DMS153 treated with DMSO at 0.1 percent for 48 hours (cell line): ENCODE results near the gene PHF21B.
"Not testable (repeated sequence)": the region's sequence is repeated elsewhere in the genome, so short reads cannot be mapped to it uniquely, and the experiment has no call there.

Experiments used
- DNase-seq: peaks from one replicate; lab custom pipeline; 2025; ENCODE audit not compliant: unreplicated experiment; lab: John Stamatoyannopoulos, UW

The PHF21B gene

GRCh38 chr22:44881624-44882023, 128.2 kb downstream of the PHF21B start:
- DNase-seq: no peak

- no peak for DNase-seq
Measured at GRCh38 chr22:44880610-44881290, 129.1 kb downstream of the PHF21B start.

- no peak for DNase-seq
Measured at GRCh38 chr22:44879301-44879680, 130.5 kb downstream of the PHF21B start.

GRCh38 chr22:44878483-44879300, 131.1 kb downstream of the PHF21B start:
- no peak for DNase-seq

- no peak for DNase-seq
Measured at GRCh38 chr22:44876921-44877320, 132.9 kb downstream of the PHF21B start.

- DNase-seq: no peak
Measured at GRCh38 chr22:44871782-44872181, 138.0 kb downstream of the PHF21B start.

- DNase-seq: no peak
Measured at GRCh38 chr22:44870021-44870420, 139.8 kb downstream of the PHF21B start.

- no peak for DNase-seq
Measured at GRCh38 chr22:44869196-44869595, 140.6 kb downstream of the PHF21B start.

GRCh38 chr22:44865193-44866057, 144.4 kb downstream of the PHF21B start:
- no peak for DNase-seq

- no peak for DNase-seq
Measured at GRCh38 chr22:44862981-44863860, 146.6 kb downstream of the PHF21B start.

- no peak for DNase-seq
Measured at GRCh38 chr22:44862281-44862680, 147.5 kb downstream of the PHF21B start.

GRCh38 chr22:44861245-44861644, 148.6 kb downstream of the PHF21B start:
- no peak for DNase-seq

GRCh38 chr22:44860311-44860710, 149.5 kb downstream of the PHF21B start:
- DNase-seq: no peak

- DNase-seq: no peak
Measured at GRCh38 chr22:44859641-44860040, 150.2 kb downstream of the PHF21B start.

- not testable (repeated sequence) for DNase-seq
Measured at GRCh38 chr22:44858819-44859218, 151.0 kb downstream of the PHF21B start.

- no peak for DNase-seq
Measured at GRCh38 chr22:44855855-44856254, 153.9 kb downstream of the PHF21B start.

GRCh38 chr22:44854641-44855040, 155.2 kb downstream of the PHF21B start:
- not testable (repeated sequence) for DNase-seq

- DNase-seq: no peak
Measured at GRCh38 chr22:44850946-44851345, 158.9 kb downstream of the PHF21B start.

GRCh38 chr22:44848791-44849420, 160.9 kb downstream of the PHF21B start:
- no peak for DNase-seq

- no peak for DNase-seq
Measured at GRCh38 chr22:44848296-44848741, 161.5 kb downstream of the PHF21B start.
